ENCODE results near the gene PLEKHJ1.
"Not testable (repeated sequence)": the region's sequence is repeated elsewhere in the genome, so short reads cannot be mapped to it uniquely, and the experiment has no call there.

PLEKHJ1 gene

GRCh38 chr19:2216361-2217225, 19.5 kb downstream of the PLEKHJ1 start:
- DNase-seq: no peak

DNA sequence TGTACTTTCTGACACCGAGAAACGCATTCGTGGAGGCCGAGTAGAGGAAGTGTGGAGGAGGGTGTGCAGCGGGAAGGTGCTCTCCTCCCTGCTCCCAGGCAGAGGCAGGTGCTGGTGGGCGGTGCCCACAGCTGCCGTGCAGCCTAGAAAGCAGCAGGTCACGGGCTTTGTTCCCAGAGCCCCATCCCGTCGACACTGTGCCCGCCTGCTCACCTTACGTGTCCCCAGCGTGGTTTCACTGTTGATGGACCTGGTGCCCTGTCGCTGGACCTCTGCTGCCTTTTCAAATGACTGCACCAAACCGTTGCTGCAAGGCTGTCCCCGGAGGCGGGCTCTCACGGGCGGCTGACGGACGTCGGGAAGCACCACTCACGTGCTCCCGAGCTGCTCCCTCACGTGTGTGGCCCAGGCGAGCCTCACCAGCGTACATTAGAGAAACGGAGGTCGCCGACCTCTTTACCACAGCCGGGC, 20.8 kb downstream of the PLEKHJ1 start:
- DNase-seq: no peak

GRCh38 chr19:2214251-2214650, 21.9 kb downstream of the PLEKHJ1 start:
- DNase-seq: no peak

GRCh38 chr19:2213799-2214198, 22.3 kb downstream of the PLEKHJ1 start:
- DNase-seq: no peak

- DNase-seq: no peak
Measured at GRCh38 chr19:2212861-2213711, 23.0 kb downstream of the PLEKHJ1 start.

DNA sequence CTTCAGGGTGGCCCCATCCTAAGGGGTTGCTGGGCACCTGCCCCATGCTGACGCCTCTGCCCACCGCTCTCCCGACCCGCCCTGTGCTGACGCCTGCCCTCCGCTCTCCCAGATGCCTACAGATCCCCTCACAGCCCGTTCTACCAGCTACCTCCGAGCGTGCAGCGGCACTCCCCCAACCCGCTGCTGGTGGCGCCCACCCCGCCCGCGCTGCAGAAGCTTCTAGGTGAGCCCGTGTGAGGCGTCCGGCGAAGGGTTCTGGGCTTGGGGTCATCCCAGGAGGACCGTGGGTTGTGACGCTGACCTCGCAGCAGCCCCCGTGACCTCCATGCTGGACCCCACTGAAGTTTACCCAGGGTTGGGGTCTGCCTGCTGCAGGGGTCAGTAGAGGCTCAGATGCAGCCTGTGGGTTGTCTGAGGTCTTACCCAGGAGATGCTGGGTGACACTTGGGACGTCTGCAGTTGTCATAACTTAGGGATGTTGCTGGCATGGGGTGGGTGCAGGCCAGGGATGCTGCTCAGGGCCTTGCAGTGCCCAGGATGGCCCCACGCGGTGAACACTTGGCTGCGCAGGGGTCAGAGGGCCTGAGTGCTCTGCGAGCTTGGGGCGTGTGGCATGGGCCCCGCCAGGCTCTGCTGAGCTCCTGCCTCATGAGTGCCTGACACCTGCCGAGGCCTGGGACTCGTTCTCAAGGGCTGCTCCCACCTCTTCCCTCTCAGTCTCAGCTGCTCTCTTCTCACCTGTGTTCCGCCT, 25.0 kb downstream of the PLEKHJ1 start:
- no peak for DNase-seq

DNA sequence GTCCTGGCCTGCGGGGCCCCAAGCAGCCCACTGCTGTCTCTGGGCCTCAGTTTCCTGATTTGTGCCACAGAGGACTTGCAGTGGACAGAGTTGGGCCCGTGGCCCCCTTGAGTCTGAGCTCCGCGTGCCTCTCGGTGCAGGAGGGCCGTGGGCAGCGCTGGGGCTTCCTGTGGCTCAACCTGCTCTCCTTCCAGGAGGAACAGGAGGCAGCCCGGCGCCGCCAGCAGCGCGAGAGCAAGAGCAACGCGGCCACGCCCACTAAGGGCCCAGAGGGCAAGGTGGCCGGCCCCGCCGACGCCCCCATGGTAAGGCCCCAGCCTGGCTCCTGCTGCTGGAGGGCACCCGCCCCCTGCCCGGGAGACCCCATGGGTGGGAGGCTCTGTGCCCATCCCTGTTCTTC, 25.9 kb downstream of the PLEKHJ1 start:
- DNase-seq: no peak

- no peak for DNase-seq
Measured at GRCh38 chr19:2209408-2209807, 26.7 kb downstream of the PLEKHJ1 start.

DNA sequence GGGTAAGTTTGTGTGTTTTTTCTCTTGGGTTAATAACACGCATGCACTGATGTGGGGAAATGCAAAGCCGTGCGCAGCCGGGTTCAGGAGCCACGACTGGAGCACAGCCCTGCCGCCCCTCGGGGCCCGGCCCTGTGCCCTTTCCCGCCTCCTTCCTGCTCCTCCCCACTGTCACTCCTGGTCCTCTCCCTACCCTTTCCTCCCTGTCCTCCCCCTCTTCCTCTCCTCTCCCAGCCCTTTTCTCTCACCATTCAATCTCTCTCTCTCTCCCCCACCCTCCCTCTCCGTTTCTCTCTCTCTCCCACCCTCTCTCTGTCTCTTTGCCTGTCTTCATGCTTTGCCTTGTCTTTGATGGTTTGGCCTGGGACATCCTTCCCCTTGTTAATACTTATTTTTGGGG, 27.2 kb downstream of the PLEKHJ1 start:
- DNase-seq: no peak

DNA sequence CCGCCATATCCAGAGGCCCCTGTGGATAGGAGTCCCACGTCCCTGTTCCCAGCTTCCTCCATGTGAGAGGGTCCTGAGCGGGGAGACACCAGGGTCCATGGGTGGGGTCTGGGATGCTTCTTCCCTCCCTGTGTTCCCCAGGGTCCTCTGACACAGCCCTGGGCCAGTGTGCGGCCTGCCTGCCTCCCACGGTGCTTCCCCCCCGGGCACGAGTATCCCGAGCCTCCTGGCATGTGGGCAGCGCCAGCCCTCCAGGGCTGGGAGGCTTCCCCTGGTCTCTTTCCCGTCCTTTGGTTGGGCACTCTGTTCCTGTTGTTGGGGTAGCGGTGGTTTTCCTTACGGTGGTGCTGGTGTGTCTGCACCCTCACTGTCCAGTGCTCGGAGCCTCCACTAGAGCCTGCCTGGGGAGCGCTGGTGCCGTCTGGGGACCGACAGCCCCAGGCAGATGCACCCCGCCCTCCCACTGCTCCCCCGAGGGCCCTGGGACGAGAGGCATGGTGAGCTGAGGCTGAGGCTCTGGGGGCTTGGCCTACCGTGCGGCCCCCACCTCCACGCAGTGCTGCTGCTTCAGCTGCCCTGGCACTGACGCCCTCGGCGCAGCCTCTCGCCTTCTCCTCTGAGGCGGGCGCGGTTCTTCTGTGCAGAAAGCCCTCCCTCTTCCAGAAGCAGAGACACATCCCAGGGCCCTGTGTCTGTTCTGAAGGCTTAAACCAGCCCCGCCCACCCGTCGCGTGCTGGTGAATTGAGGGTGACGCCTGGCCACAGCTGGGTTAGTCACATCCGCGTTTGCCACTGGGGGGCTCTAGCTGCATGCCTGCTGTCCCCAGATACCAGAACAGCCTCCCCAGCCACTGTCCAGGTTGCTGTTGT, 27.9 kb downstream of the PLEKHJ1 start:
- peak; percentile 90 for DNase-seq

GRCh38 chr19:2207008-2207407, 29.1 kb downstream of the PLEKHJ1 start:
- no peak for DNase-seq

DNA sequence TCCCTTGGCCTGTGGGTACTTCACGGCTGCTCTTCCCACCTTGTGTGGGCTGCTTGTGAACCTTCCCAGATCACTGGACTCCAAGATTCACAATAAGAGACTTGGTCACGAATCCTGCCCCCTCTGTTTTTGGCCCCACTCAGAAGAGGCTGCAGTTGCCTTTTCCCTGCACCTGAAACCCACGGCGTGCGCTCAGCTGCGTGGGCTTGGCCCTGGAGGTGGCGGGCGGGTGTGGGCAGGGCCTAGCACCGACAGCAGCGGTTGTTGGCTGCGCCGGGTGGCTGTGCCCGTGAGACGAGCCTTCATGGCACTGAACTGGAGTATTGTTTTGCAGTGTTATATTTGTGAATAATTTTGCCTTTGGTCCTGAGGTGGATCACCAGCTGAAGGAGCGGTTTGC, 33.8 kb downstream of the PLEKHJ1 start:
- no peak for DNase-seq

- no peak for DNase-seq
Measured at GRCh38 chr19:2201473-2202148, 34.5 kb downstream of the PLEKHJ1 start.

GRCh38 chr19:2200624-2201294, 35.4 kb downstream of the PLEKHJ1 start:
- DNase-seq: not testable (repeated sequence)

- no peak for DNase-seq
Measured at GRCh38 chr19:2199861-2200623, 36.1 kb downstream of the PLEKHJ1 start.

- peak; percentile 55 for DNase-seq
Measured at GRCh38 chr19:2199215-2199614, 36.9 kb downstream of the PLEKHJ1 start.

DNA sequence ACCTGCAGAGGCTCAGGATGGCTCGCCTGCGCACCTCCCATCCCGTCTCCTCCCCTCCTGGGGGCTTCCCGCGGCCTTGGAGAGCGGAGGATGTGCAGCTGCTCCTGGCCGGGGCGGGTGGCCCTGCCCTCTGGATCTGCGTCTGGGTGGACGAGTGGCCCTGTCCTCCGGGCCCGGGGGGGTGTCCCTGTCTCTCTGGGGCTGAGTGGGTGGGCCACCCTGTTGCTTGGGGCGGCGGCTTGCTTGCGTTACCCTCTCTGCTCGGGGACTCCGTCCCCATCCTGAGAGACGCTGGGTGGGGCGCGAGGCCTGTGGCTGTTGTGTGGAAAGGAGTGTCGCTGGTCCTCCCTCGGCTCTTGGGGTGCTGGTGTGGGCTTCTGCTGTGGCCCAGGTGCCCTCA, 37.8 kb downstream of the PLEKHJ1 start:
- no peak for DNase-seq

GRCh38 chr19:2197270-2197669, 38.9 kb downstream of the PLEKHJ1 start:
- DNase-seq: no peak

DNA sequence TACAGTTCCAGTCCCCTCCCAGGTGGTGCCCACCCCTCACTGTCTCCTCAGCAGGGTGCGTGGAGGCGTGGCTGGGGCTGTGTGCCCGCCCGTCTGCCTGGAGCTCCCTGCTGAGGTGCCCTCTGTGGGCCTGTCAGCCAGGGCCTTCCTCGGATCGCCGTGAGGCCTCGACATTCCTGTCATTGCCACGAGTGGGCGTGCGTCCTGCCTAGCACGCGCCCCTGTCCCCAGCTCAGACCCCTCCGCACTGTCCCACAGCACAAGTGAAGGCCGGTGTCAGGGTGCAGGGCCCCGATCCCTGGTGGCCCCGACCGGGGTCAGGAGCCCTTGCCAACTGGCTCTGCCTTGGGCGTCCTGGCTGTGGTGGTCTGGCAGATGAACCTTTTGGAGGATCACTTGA, 40.2 kb downstream of the PLEKHJ1 start:
- DNase-seq: no peak

DNA sequence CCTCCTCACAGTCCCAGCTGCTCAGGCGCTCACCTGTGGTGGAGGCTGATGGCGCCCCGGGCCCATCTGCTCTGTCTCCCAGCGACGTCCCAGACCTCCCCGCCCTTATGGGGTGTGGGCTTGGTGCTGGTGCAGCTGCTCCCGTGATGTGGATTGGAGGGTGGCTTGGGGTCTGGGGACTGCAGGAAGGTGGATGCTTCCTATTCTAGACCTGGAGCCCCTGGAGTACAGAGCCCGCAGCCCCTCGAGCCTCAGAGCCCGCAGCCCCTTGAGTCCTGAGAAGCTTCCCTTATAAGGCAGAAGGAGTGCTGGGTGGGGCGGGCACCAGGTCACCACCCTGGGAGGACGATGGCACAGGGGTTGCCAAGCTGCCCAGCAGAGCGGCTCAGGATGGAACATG, 40.8 kb downstream of the PLEKHJ1 start:
- DNase-seq: no peak

All from hematopoietic multipotent progenitor cell treated with erythropoietin and hydrocortisone succinate and interleukin-3 and kit ligand, for 4 days (in vitro differentiated cells).